Liver (tissue), 9 donors: ENCODE measurements around the gene PRDM10. TPM values are rescaled to one million over a fixed set of nuclear protein-coding genes. Genes with fewer than 3 reads are reported as not detected.

Experiments used
- DNase-seq: peaks from one replicate; pipeline ENCODE4 v3.0.0-alpha.2; 2017; ENCODE audit warnings: low spot score
- H3K27ac ChIP-seq, 2 donors: one replicate each; pipeline ENCODE4 v1.7.0; 2013; ENCODE audit warnings: inconsistent platforms in 2 of 2, low read length in 2 of 2, control low read depth in 1 of 2, low read depth in 1 of 2, mild to moderate bottlenecking in 1 of 2
- H3K27me3 ChIP-seq, 4 donors: one replicate each; pipeline versions ENCODE4 v1.6.1 to v1.7.0; 2013; ENCODE audit warnings: low read length in 3 of 4, inconsistent platforms in 1 of 4, mild to moderate bottlenecking in 1 of 4, moderate library complexity in 1 of 4; ENCODE audit not compliant: control insufficient read depth in 4 of 4, insufficient read depth in 4 of 4
- H3K36me3 ChIP-seq, 4 donors: one replicate each; pipeline versions ENCODE4 v1.6.1 to v1.7.0; 2013; ENCODE audit warnings: low read length in 3 of 4, mild to moderate bottlenecking in 3 of 4, low read depth in 1 of 4, moderate library complexity in 1 of 4; ENCODE audit not compliant: control insufficient read depth in 4 of 4, insufficient read depth in 3 of 4
- H3K4me1 ChIP-seq, 4 donors: one replicate each; pipeline versions ENCODE4 v1.6.1 to v1.7.0; 2013; ENCODE audit warnings: low read length in 3 of 4, mild to moderate bottlenecking in 3 of 4, moderate library complexity in 1 of 4; ENCODE audit not compliant: control insufficient read depth in 4 of 4, insufficient read depth in 4 of 4
- H3K4me3 ChIP-seq, 3 donors: one replicate each; pipeline versions ENCODE4 v1.6.1 to v1.7.0; 2013; ENCODE audit warnings: low read length in 3 of 3, control low read depth in 1 of 3, low read depth in 1 of 3, mild to moderate bottlenecking in 1 of 3
- H3K9ac ChIP-seq, 2 donors: one replicate each; pipeline ENCODE4 v1.7.0; 2013; ENCODE audit warnings: low read length in 2 of 2, mild to moderate bottlenecking in 2 of 2, moderate library complexity in 2 of 2, control low read depth in 1 of 2, low read depth in 1 of 2
- H3K9me3 ChIP-seq, 4 donors: one replicate each; pipeline versions ENCODE4 v1.6.1 to v1.7.0; 2013; ENCODE audit warnings: low read length in 3 of 4; ENCODE audit not compliant: control insufficient read depth in 4 of 4
- ATF3 ChIP-seq: IDR thresholded peaks from 2 replicates; pipeline ENCODE4 v1.6.1; 2016; ENCODE audit warnings: antibody characterized with exemption
- CTCF ChIP-seq: fragments of 150-350 bp; IDR thresholded peaks from 2 replicates; pipeline ENCODE4 v1.5.1; 2017; ENCODE audit warnings: improper control_type of control experiment, low read depth, low read length; ENCODE audit not compliant: missing input control
- EGR1 ChIP-seq, 2 donors: IDR thresholded peaks; 2 replicates each; pipeline ENCODE4 v1.6.1; 2016 to 2018; ENCODE audit warnings: antibody characterized with exemption in 2 of 2, low read depth in 2 of 2
- FOXA1 ChIP-seq: IDR thresholded peaks from 2 replicates; pipeline ENCODE4 v1.6.1; 2016; ENCODE audit warnings: antibody characterized with exemption
- FOXA2 ChIP-seq: IDR thresholded peaks from 2 replicates; pipeline ENCODE4 v1.6.1; 2016; ENCODE audit warnings: antibody characterized with exemption
- GABPA ChIP-seq, 2 donors: IDR thresholded peaks in 1 of 2; conservative IDR thresholded peaks in 1 of 2; 2 replicates each; pipeline ENCODE4 v1.6.1; 2016; ENCODE audit warnings: antibody characterized with exemption in 2 of 2, mild to moderate bottlenecking in 1 of 2, moderate library complexity in 1 of 2
- HNF4A ChIP-seq, 2 donors: conservative IDR thresholded peaks; 2 replicates each; pipeline ENCODE4 v1.6.1; 2016; ENCODE audit warnings: antibody characterized with exemption in 2 of 2, mild to moderate bottlenecking in 2 of 2
- NR2F2 ChIP-seq: IDR thresholded peaks from 2 replicates; pipeline ENCODE4 v1.6.1; 2016; ENCODE audit warnings: antibody characterized with exemption
- RAD21 ChIP-seq, 2 donors: IDR thresholded peaks; 2 replicates each; pipeline ENCODE4 v1.6.1; 2016; ENCODE audit warnings: antibody characterized with exemption in 2 of 2, mild to moderate bottlenecking in 2 of 2
- REST ChIP-seq: IDR thresholded peaks from 2 replicates; pipeline ENCODE4 v1.6.1; 2016; ENCODE audit warnings: antibody characterized with exemption, mild to moderate bottlenecking
- RXRA ChIP-seq, 2 donors: IDR thresholded peaks; 2 replicates each; pipeline ENCODE4 v1.6.1; 2017 to 2018; ENCODE audit warnings: antibody characterized with exemption in 2 of 2, mild to moderate bottlenecking in 1 of 2
- SP1 ChIP-seq: IDR thresholded peaks from 2 replicates; pipeline ENCODE4 v1.6.1; 2018; ENCODE audit warnings: antibody characterized with exemption, mild to moderate bottlenecking
- TAF1 ChIP-seq: conservative IDR thresholded peaks from 2 replicates; pipeline ENCODE4 v1.6.1; 2016; ENCODE audit warnings: antibody characterized with exemption, mild to moderate bottlenecking
- ZBTB33 ChIP-seq: IDR thresholded peaks from 2 replicates; pipeline ENCODE4 v1.6.1; 2016; ENCODE audit warnings: antibody characterized with exemption
- WGBS: extraction: QIAGEN DNeasy Blood & Tissue Kit; methylation state at CpG from one replicate; pipeline ENCODE4 v1.1.7; 2013; 5-methylcytosine and 5-hydroxymethylcytosine counted together
- polyA plus RNA-seq, 2 donors: library from polyadenylated mRNA; stranded (reverse) in 1 of 2; unstranded in 1 of 2; fragments of 200-250 nt in 1 of 2; fragments of >200 nt in 1 of 2; fragmentation: Nextera tagmentation in 1 of 2; extraction: Ambion mirVana in 1 of 2; gene quantifications; one replicate each; pipeline versions ENCODE4 v1.2.1 to v1.2.3, GENCODE V29; 2013 to 2015
- total RNA-seq, 2 donors: library from RNA; depleted of rRNA; stranded (reverse); fragments of >200 nt; gene quantifications; one replicate each; pipeline ENCODE4 v1.2.3, GENCODE V29; 2014
- donor health status: healthy.
- donor health status: healthy.
- donor health status: healthy.
- donor health status: healthy.
- donor health status: healthy.

Gene PRDM10
- total and polyA plus RNA-seq, 4 donors: 1.4 to 7.2 (median 3.9) TPM

- TF ChIP-seq FOXA1 (no peak), GABPA (IDR thresholded peaks at IDR 0.05 in 1 of 2, conservative IDR thresholded peaks at IDR 0.05 in 1 of 2) (no peak)
These were observed 72.9 kb downstream of the PRDM10 start (continued) for GRCh38 chr11:129929721-129930120.

GRCh38 chr11:129928923-129929692, 73.5 kb downstream of the PRDM10 start:
- TF ChIP-seq CTCF (no peak), SP1 (no peak), RAD21 (IDR thresholded peaks at IDR 0.05) (no peak), TAF1 (no peak), HNF4A (conservative IDR thresholded peaks at IDR 0.05) (no peak), ATF3 (no peak), RXRA (IDR thresholded peaks at IDR 0.05) (no peak), NR2F2 (no peak), FOXA2 (no peak), EGR1 (IDR thresholded peaks at IDR 0.05; ENCODE audit: low read depth in 2 of 2) (no peak)
- Histone ChIP-seq H3K27ac (no peak overlapping the region), H3K9ac (no peak overlapping the region), H3K4me3 (no peak overlapping the region), H3K9me3 (no peaks in the 10 kb centered on the region), H3K4me1 (no peaks in the 10 kb centered on the region), H3K36me3 (peaks cover 0 to 8% (median 4%) of the 10 kb centered on the region in 4 donors), H3K27me3 (no peaks in the 10 kb centered on the region)
- WGBS: 75% methylated on average over 3 of the region's 3 CpGs
- DNase-seq: no peak

- Histone ChIP-seq H3K27me3 (no peaks in the 10 kb centered on the region), H3K4me3 (no peak overlapping the region), H3K9me3 (no peaks in the 10 kb centered on the region), H3K27ac (no peak overlapping the region), H3K36me3 (peaks cover 0 to 3% (median 2%) of the 10 kb centered on the region in 4 donors), H3K4me1 (no peaks in the 10 kb centered on the region), H3K9ac (no peak overlapping the region)
- TF ChIP-seq ZBTB33: no peak
- TF ChIP-seq FOXA2: no peak
- TF ChIP-seq RAD21 (IDR thresholded peaks at IDR 0.05): no peak
- TF ChIP-seq SP1: no peak
- no peak for TF ChIP-seq NR2F2
- TF ChIP-seq REST: no peak
- no peak for TF ChIP-seq ATF3
- 97% methylated on average over 5 of the region's 5 CpGs for WGBS
- no peak for DNase-seq
These were observed 80.0 kb downstream of the PRDM10 start for GRCh38 chr11:129922674-129923073.
